H9 (cell line): ENCODE data around the gene FBLN2. TPM values are rescaled to one million over a fixed set of nuclear protein-coding genes. Genes with fewer than 3 reads are reported as not detected.

Experiments used
- DNase-seq: peaks from one replicate; pipeline ENCODE4 v3.0.0-alpha.2; 2017
- H2AFZ ChIP-seq: one replicate; pipeline ENCODE4 v1.6.1; 2013; ENCODE audit warnings: mild to moderate bottlenecking, low read length, control low read depth, moderate library complexity
- H2AK5ac ChIP-seq: 2 replicates; pipeline ENCODE4 v1.6.1; 2013; ENCODE audit warnings: low read length, control low read depth, mixed read lengths; ENCODE audit not compliant: insufficient read length
- H2BK120ac ChIP-seq: one replicate; pipeline ENCODE4 v1.6.1; 2013; ENCODE audit warnings: low read depth, mild to moderate bottlenecking, low read length, control low read depth, inconsistent platforms; ENCODE audit not compliant: poor library complexity, severe bottlenecking
- H2BK12ac ChIP-seq: 2 replicates; pipeline ENCODE4 v1.6.1; 2013; ENCODE audit warnings: low read length, control low read depth, mixed read lengths, low read depth; ENCODE audit not compliant: insufficient read length
- H2BK15ac ChIP-seq: 2 replicates; pipeline ENCODE4 v1.6.1; 2013; ENCODE audit warnings: low read depth, low read length, control low read depth
- H2BK20ac ChIP-seq: one replicate; pipeline ENCODE4 v1.6.1; 2013; ENCODE audit warnings: low read depth, mild to moderate bottlenecking, low read length, control low read depth, inconsistent platforms; ENCODE audit not compliant: poor library complexity, severe bottlenecking
- H2BK5ac ChIP-seq: 2 replicates; pipeline ENCODE4 v1.6.1; 2013; ENCODE audit warnings: low read length, control low read depth, mixed read lengths; ENCODE audit not compliant: insufficient read length
- H3K14ac ChIP-seq: 2 replicates; pipeline ENCODE4 v1.6.1; 2013; ENCODE audit warnings: low read length, control low read depth; ENCODE audit not compliant: insufficient read depth
- H3K18ac ChIP-seq: 2 replicates; pipeline ENCODE4 v1.6.1; 2013; ENCODE audit warnings: low read depth, mild to moderate bottlenecking, mixed read lengths, low read length, control low read depth; ENCODE audit not compliant: insufficient read length
- H3K23ac ChIP-seq: 2 replicates; pipeline ENCODE4 v1.6.1; 2013; ENCODE audit warnings: low read length, control low read depth, mixed read lengths, low read depth; ENCODE audit not compliant: insufficient read length
- H3K23me2 ChIP-seq: 2 replicates; pipeline ENCODE4 v1.6.1; 2013; ENCODE audit warnings: low read depth, mild to moderate bottlenecking, mixed read lengths, low read length, control low read depth; ENCODE audit not compliant: insufficient read length, poor library complexity, severe bottlenecking
- H3K27ac ChIP-seq: 2 replicates; pipeline ENCODE4 v1.5.1; 2013; ENCODE audit warnings: low read length, control low read depth, mixed read lengths, low read depth; ENCODE audit not compliant: insufficient read length
- H3K27me3 ChIP-seq: 2 replicates; pipeline ENCODE4 v1.6.1; 2013; ENCODE audit warnings: low read length, control low read depth, inconsistent platforms; ENCODE audit not compliant: insufficient read depth
- H3K4ac ChIP-seq: 2 replicates; pipeline ENCODE4 v1.6.1; 2013; ENCODE audit warnings: low read depth, mild to moderate bottlenecking, control low read depth, inconsistent platforms, low read length, moderate library complexity
- H3K4me1 ChIP-seq: 2 replicates; pipeline ENCODE4 v1.6.1; 2013; ENCODE audit warnings: low read length, control low read depth, inconsistent platforms; ENCODE audit not compliant: insufficient read depth
- H3K4me2 ChIP-seq: 2 replicates; pipeline ENCODE4 v1.6.1; 2013; ENCODE audit warnings: low read length, control low read depth, mixed read lengths; ENCODE audit not compliant: insufficient read length, insufficient read depth
- H3K56ac ChIP-seq: 2 replicates; pipeline ENCODE4 v1.6.1; 2013; ENCODE audit warnings: low read depth, mild to moderate bottlenecking, mixed read lengths, low read length, control low read depth; ENCODE audit not compliant: insufficient read length
- H3K79me1 ChIP-seq: 2 replicates; pipeline ENCODE4 v1.6.1; 2013; ENCODE audit warnings: low read depth, mild to moderate bottlenecking, moderate library complexity, low read length, control low read depth, inconsistent platforms; ENCODE audit not compliant: insufficient read depth, poor library complexity, severe bottlenecking
- H3K79me2 ChIP-seq: 2 replicates; pipeline ENCODE4 v1.6.1; 2013; ENCODE audit warnings: low read length, control low read depth, inconsistent platforms; ENCODE audit not compliant: insufficient read depth
- H3K9ac ChIP-seq: 2 replicates; pipeline ENCODE4 v1.6.1; 2013; ENCODE audit warnings: low read length, control low read depth, mixed read lengths; ENCODE audit not compliant: insufficient read length; ENCODE audit errors: extremely low read depth
- H3K9me3 ChIP-seq: one replicate; pipeline ENCODE4 v1.6.1; 2013; ENCODE audit warnings: low read depth, low read length, inconsistent platforms; ENCODE audit not compliant: control insufficient read depth
- H3T11ph ChIP-seq: one replicate; pipeline ENCODE4 v1.6.1; 2013; ENCODE audit warnings: mild to moderate bottlenecking, low read length, control low read depth, inconsistent platforms
- H4K20me1 ChIP-seq: one replicate; pipeline ENCODE4 v1.6.1; 2013; ENCODE audit not compliant: control insufficient read depth, insufficient read length, insufficient read depth
- H4K5ac ChIP-seq: 2 replicates; pipeline ENCODE4 v1.6.1; 2013; ENCODE audit warnings: low read depth, mild to moderate bottlenecking, mixed read lengths, low read length, control low read depth; ENCODE audit not compliant: insufficient read length
- H4K8ac ChIP-seq: replicated peaks from 2 replicates; pipeline ENCODE4 v1.6.1; 2013; ENCODE audit warnings: low read length, control low read depth, mixed read lengths, low read depth; ENCODE audit not compliant: insufficient read length
- H4K91ac ChIP-seq: 2 replicates; pipeline ENCODE4 v1.6.1; 2013; ENCODE audit warnings: low read depth, mild to moderate bottlenecking, moderate library complexity, mixed read lengths, low read length, control low read depth; ENCODE audit not compliant: insufficient read length
- H3K27ac Mint-ChIP-seq, 3 experiments: 2 replicates in 2 of 3; 3 replicates in 1 of 3; pipeline ENCODE4 v1.8.0; 2020 to 2021; ENCODE audit warnings: mixed read lengths in 3 of 3, mild to moderate bottlenecking in 1 of 3, moderate library complexity in 1 of 3
- H3K27me3 Mint-ChIP-seq: 2 replicates; pipeline ENCODE4 v1.8.0; 2021; ENCODE audit warnings: low read depth, mild to moderate bottlenecking, moderate library complexity, mixed read lengths
- H3K36me3 Mint-ChIP-seq, 3 experiments: 2 replicates in 2 of 3; 3 replicates in 1 of 3; pipeline ENCODE4 v1.8.0; 2020 to 2021; ENCODE audit warnings: low read depth in 3 of 3, mixed read lengths in 3 of 3; ENCODE audit not compliant: insufficient read depth in 1 of 3
- H3K4me1 Mint-ChIP-seq, 2 experiments: 2 replicates each; pipeline ENCODE4 v1.8.0; 2020; ENCODE audit warnings: mixed read lengths in 2 of 2
- H3K4me3 Mint-ChIP-seq, 2 experiments: 2 replicates in 1 of 2; 3 replicates in 1 of 2; pipeline ENCODE4 v1.8.0; 2020 to 2021; ENCODE audit warnings: mild to moderate bottlenecking in 2 of 2, mixed read lengths in 2 of 2, moderate library complexity in 1 of 2
- H3K9me3 Mint-ChIP-seq, 2 experiments: 2 replicates in 1 of 2; 3 replicates in 1 of 2; pipeline ENCODE4 v1.8.0; 2020; ENCODE audit warnings: mild to moderate bottlenecking in 2 of 2, mixed read lengths in 2 of 2, moderate library complexity in 1 of 2
- WGBS: extraction: QIAGEN DNeasy Blood & Tissue Kit; methylation state at CpG from one replicate; pipeline ENCODE4 v1.1.7; 2013; ENCODE audit warnings: missing lambda C conversion rate, low lambda C conversion rate, mixed read lengths; ENCODE audit not compliant: insufficient read length; ENCODE audit errors: extremely low coverage; 5-methylcytosine and 5-hydroxymethylcytosine counted together
- total RNA-seq: library from RNA; stranded (reverse); gene quantifications from 2 replicates; pipeline ENCODE4 v1.2.1, GENCODE V29; 2021
- TF ChIP-seq, protein P1 (sequence below): fragments of 200-600 bp; sonication (generic); conservative IDR thresholded peaks from 3 replicates; pipeline ENCODE4 v1.8.0; 2021; ENCODE audit warnings: antibody characterized with exemption, mild to moderate bottlenecking

FBLN2 gene
- total RNA-seq, 1 experiment from 2014 or later, result 11.8 TPM

DNA sequence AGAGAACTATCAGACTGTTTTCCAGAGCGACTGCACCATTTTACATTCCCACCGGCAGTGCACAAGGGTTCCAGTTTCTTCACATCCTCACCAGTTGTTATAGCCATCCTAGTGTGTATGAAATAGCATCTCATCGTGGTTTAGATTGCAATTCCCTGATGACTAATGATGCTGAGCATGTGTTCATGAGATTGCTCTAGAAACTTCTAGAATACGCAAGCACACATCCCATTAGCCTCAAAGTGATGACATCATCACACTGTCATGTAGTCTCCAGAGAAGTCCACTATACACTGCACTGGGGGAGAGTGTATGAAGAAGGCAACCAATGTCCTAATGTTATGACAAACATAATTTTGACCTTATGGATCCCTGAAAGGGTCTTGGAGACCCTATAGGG, 30.1 kb downstream of the FBLN2 start:
- no peaks in the 10 kb centered on the region for H3K9me3 ChIP-seq
- TF ChIP-seq, protein P1, sequence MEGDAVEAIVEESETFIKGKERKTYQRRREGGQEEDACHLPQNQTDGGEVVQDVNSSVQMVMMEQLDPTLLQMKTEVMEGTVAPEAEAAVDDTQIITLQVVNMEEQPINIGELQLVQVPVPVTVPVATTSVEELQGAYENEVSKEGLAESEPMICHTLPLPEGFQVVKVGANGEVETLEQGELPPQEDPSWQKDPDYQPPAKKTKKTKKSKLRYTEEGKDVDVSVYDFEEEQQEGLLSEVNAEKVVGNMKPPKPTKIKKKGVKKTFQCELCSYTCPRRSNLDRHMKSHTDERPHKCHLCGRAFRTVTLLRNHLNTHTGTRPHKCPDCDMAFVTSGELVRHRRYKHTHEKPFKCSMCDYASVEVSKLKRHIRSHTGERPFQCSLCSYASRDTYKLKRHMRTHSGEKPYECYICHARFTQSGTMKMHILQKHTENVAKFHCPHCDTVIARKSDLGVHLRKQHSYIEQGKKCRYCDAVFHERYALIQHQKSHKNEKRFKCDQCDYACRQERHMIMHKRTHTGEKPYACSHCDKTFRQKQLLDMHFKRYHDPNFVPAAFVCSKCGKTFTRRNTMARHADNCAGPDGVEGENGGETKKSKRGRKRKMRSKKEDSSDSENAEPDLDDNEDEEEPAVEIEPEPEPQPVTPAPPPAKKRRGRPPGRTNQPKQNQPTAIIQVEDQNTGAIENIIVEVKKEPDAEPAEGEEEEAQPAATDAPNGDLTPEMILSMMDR, result no peak
- no peak overlapping the region for H3K4me2 ChIP-seq
- Mint-ChIP-seq H3K36me3 (no peaks in the 10 kb centered on the region), H3K27me3 (no peaks in the 10 kb centered on the region; the same call in 1 of the 2 replicates), H3K4me3 (no peak overlapping the region), H3K27ac (no peak overlapping the region), H3K4me1 (peaks cover 20 to 26% of the 10 kb centered on the region in 2 experiments), H3K9me3 (no peaks in the 10 kb centered on the region)
- H2BK120ac ChIP-seq, result no peak overlapping the region
- H3K56ac ChIP-seq, result no peak overlapping the region
- H4K91ac ChIP-seq, result no peak overlapping the region
- no peaks in the 10 kb centered on the region for H4K20me1 ChIP-seq
- no peak overlapping the region for H3K14ac ChIP-seq
- H2AFZ ChIP-seq, result no peak overlapping the region
- H3K4me1 ChIP-seq, result peaks cover 5% of the 10 kb centered on the region; the same call in 1 of the 2 replicates
- H3K4ac ChIP-seq, result no peak overlapping the region
- H3K9ac ChIP-seq, result no peak overlapping the region
- no peaks in the 10 kb centered on the region for H3K79me1 ChIP-seq
- H2AK5ac ChIP-seq, result no peak overlapping the region
- H2BK15ac ChIP-seq, result no peak overlapping the region
- no peaks in the 10 kb centered on the region for H3K27me3 ChIP-seq
- no peak overlapping the region for H3T11ph ChIP-seq
- no peak overlapping the region for H3K18ac ChIP-seq
- H3K23me2 ChIP-seq, result no peaks in the 10 kb centered on the region
- H4K5ac ChIP-seq, result no peak overlapping the region
- no CpG with 5 or more reads among the region's 4 CpGs for whole genome bisulfite sequencing
- no peak overlapping the region for H2BK12ac ChIP-seq
- no peak overlapping the region for H3K27ac ChIP-seq
- no peaks in the 10 kb centered on the region for H3K79me2 ChIP-seq
- H2BK20ac ChIP-seq, result no peak overlapping the region
- no peak overlapping the region for H3K23ac ChIP-seq
- no peak overlapping the region for H4K8ac ChIP-seq
- no peak overlapping the region for H2BK5ac ChIP-seq
- DNase-seq, result no peak
